K562 (cell line): ENCODE results near the gene C17orf78. TPM values are rescaled to one million over a fixed set of nuclear protein-coding genes. Genes with fewer than 3 reads are reported as not detected.

Experiments
- ATAC-seq: fragments of 200-7000 bp; cut with Tn5 transposase; 3 replicates; pipeline ENCODE4 v1.9.1; 2020; ENCODE audit warnings: moderate library complexity
- BruUV-seq: library from RNA; stranded (reverse); fragments of 400-500 nt; replicated peaks from 2 replicates; lab custom pipeline; 2021; lab: Mats Ljungman, UMichigan
- CTCF ChIA-PET: fragments of 300-600 bp; formaldehyde crosslinking; extraction: SDS; loops from one replicate; lab custom pipeline; 2021; ENCODE audit warnings: low intra/inter-chr PET ratio; lab: Yijun Ruan, JAX
- POLR2A ChIA-PET: fragments of 300-600, 350-650 bp; sonication (Branson Sonifier 250); formaldehyde crosslinking; extraction: SDS; loops from one replicate; lab custom pipeline; 2021; ENCODE audit warnings: antibody characterized with exemption, inconsistent platforms; lab: Yijun Ruan, JAX
- DNase-seq, 4 experiments: peaks; one replicate each; pipeline versions ENCODE4 v3.0.0 to v3.0.0-alpha.2; 2011 to 2018; ENCODE audit warnings: low spot score in 3 of 4, mixed read lengths in 3 of 4; ENCODE audit errors: extremely low read depth in 1 of 4
- FAIRE-seq: peaks from 2 replicates; lab custom pipeline; 2011; peaks lifted over from hg19 to GRCh38; lab: Jason Lieb, UNC
- H2AFZ ChIP-seq: 2 replicates; pipeline ENCODE4 v1.6.0; 2011; ENCODE audit warnings: low read depth, low read length, control low read depth, inconsistent platforms
- H3K27ac ChIP-seq: fragments of 200-600 bp; 3 replicates; pipeline ENCODE4 v1.8.0; 2011; ENCODE audit warnings: low read depth, mild to moderate bottlenecking, control low read depth, inconsistent platforms, low read length, moderate library complexity, mixed read lengths; ENCODE audit errors: extremely low read depth
- H3K27me3 ChIP-seq, 2 experiments: fragments of 300-600 bp in 1 of 2; 2 replicates in 1 of 2; 3 replicates in 1 of 2; pipeline versions ENCODE4 v1.6.0 to v1.8.0; 2011; ENCODE audit warnings: inconsistent platforms in 2 of 2, low read length in 2 of 2, mild to moderate bottlenecking in 1 of 2, mixed read lengths in 1 of 2, moderate library complexity in 1 of 2; ENCODE audit not compliant: control insufficient read depth in 2 of 2, insufficient read depth in 2 of 2
- H3K36me3 ChIP-seq: fragments of 300-600 bp; 3 replicates; pipeline ENCODE4 v1.8.0; 2011; ENCODE audit warnings: mild to moderate bottlenecking, low read length, inconsistent platforms; ENCODE audit not compliant: control insufficient read depth, insufficient read depth
- H3K4me1 ChIP-seq, 2 experiments: fragments of 200-600 bp in 1 of 2; replicated peaks in 1 of 2; 2 replicates in 1 of 2; 3 replicates in 1 of 2; pipeline versions ENCODE4 v1.5.1 to v1.8.0; 2011; ENCODE audit warnings: inconsistent platforms in 2 of 2, low read length in 2 of 2, mild to moderate bottlenecking in 1 of 2, mixed read lengths in 1 of 2, moderate library complexity in 1 of 2; ENCODE audit not compliant: control insufficient read depth in 2 of 2, insufficient read depth in 2 of 2
- H3K4me2 ChIP-seq: 2 replicates; pipeline ENCODE4 v1.6.1; 2011; ENCODE audit warnings: low read length, control low read depth, inconsistent platforms, mixed read lengths; ENCODE audit not compliant: insufficient read depth
- H3K4me3 ChIP-seq: fragments of 200-600 bp; sonication (generic), shearing (Covaris generic); 2 replicates; pipeline ENCODE4 v1.5.1; 2016; ENCODE audit warnings: control low read depth, inconsistent platforms
- H3K79me2 ChIP-seq: fragments of 200-600 bp; 3 replicates; pipeline ENCODE4 v1.8.0; 2011; ENCODE audit warnings: low read length, inconsistent platforms; ENCODE audit not compliant: control insufficient read depth, insufficient read depth
- H3K9ac ChIP-seq, 2 experiments: 2 replicates each; pipeline versions ENCODE4 v1.6.0 to v1.6.1; 2011; ENCODE audit warnings: low read depth in 2 of 2, low read length in 2 of 2, control low read depth in 1 of 2, inconsistent platforms in 1 of 2, mild to moderate bottlenecking in 1 of 2, mixed read lengths in 1 of 2; ENCODE audit not compliant: insufficient read depth in 1 of 2
- H3K9me1 ChIP-seq: one replicate; pipeline ENCODE4 v1.6.0; 2011; ENCODE audit warnings: inconsistent platforms, mild to moderate bottlenecking, low read length, moderate library complexity; ENCODE audit not compliant: control insufficient read depth, insufficient read depth
- H3K9me3 ChIP-seq: replicated peaks from 2 replicates; pipeline ENCODE4 v1.5.1; 2011; ENCODE audit warnings: low read depth, low read length, inconsistent platforms; ENCODE audit not compliant: control insufficient read depth, insufficient read depth
- H4K20me1 ChIP-seq: replicated peaks from 2 replicates; pipeline ENCODE4 v1.6.1; 2011; ENCODE audit warnings: low read length, inconsistent platforms, mixed read lengths; ENCODE audit not compliant: control insufficient read depth, insufficient read depth
- BACH1 ChIP-seq: fragments of 200-800 bp; sonication (Bioruptor generic); IDR thresholded peaks from 2 replicates; pipeline ENCODE4 v1.6.1; 2016; ENCODE audit warnings: missing genetic modification characterization, missing compliant biosample characterization
- EGR1 ChIP-seq: fragments of 450-650 bp; conservative IDR thresholded peaks from 2 replicates; pipeline ENCODE4 v1.6.1; 2017; ENCODE audit warnings: mild to moderate bottlenecking
- FOXA1 ChIP-seq: fragments of 450-650 bp; IDR thresholded peaks from 2 replicates; pipeline ENCODE4 v1.6.1; 2016; ENCODE audit warnings: mild to moderate bottlenecking, borderline replicate concordance
- KDM5B ChIP-seq: fragments of 200-600 bp; sonication (generic); IDR thresholded peaks from 2 replicates; pipeline ENCODE4 v1.6.1; 2012; ENCODE audit warnings: low read depth, mild to moderate bottlenecking, moderate library complexity, low read length, control low read depth, inconsistent platforms; ENCODE audit not compliant: insufficient replicate concordance
- PATZ1 ChIP-seq: fragments of 250-450 bp; sonication (Bioruptor Pico); IDR thresholded peaks from 2 replicates; pipeline ENCODE4 v1.5.0; 2020; ENCODE audit warnings: mild to moderate bottlenecking, borderline replicate concordance
- YBX1 ChIP-seq: fragments of 450-650 bp; IDR thresholded peaks from 2 replicates; pipeline ENCODE4 v1.7.1; 2016; ENCODE audit warnings: mild to moderate bottlenecking
- YY1 ChIP-seq, 3 experiments: IDR thresholded peaks; 2 replicates each; pipeline ENCODE4 v1.6.1; 2011; ENCODE audit warnings: low read length in 2 of 3, mild to moderate bottlenecking in 2 of 3, moderate library complexity in 2 of 3, borderline replicate concordance in 1 of 3, control low read depth in 1 of 3, low read depth in 1 of 3; ENCODE audit not compliant: insufficient read depth in 3 of 3, insufficient replicate concordance in 2 of 3, control insufficient read depth in 1 of 3, insufficient read length in 1 of 3; ENCODE audit errors: extremely low read depth in 1 of 3
- ZFX ChIP-seq: sonication (generic); formaldehyde crosslinking; IDR thresholded peaks from 2 replicates; pipeline ENCODE4 v1.8.0; 2022; ENCODE audit warnings: mild to moderate bottlenecking, missing genetic modification reagents, moderate library complexity
- ZNF280B ChIP-seq: fragments of 250-450 bp; sonication (Bioruptor Pico); IDR thresholded peaks from 2 replicates; pipeline ENCODE4 v1.5.1; 2021; ENCODE audit warnings: mild to moderate bottlenecking
- WGBS: fragments of 100-300 bp; shearing (Covaris generic); methylation state at CpG from one replicate; pipeline ENCODE4 v1.1.6; 2016; ENCODE audit warnings: low coverage, mixed read lengths; ENCODE audit not compliant: insufficient coverage; ENCODE audit errors: missing lambda C conversion rate; 5-methylcytosine and 5-hydroxymethylcytosine counted together
- in situ Hi-C: fragments of 300-500 bp; cut with MboI; formaldehyde crosslinking; loops from 4 replicates; pipeline ENCODE4 v1.15.0; 2018; ENCODE audit warnings: inconsistent platforms, mixed read lengths
- intact Hi-C: fragments of 100-400 bp; cut with micrococcal nuclease; formaldehyde crosslinking; loops from 2 replicates; pipeline ENCODE4 v1.14.2; 2022
- polyA plus RNA-seq, 8 experiments: library from polyadenylated mRNA; depleted of rRNA in 4 of 8; stranded (reverse) in 5 of 8; unstranded in 3 of 8; fragments of >200 nt; fragmentation: Nextera tagmentation in 2 of 8; fragmentation: Illumina TruSeq in 1 of 8; extraction: Ambion mirVana in 2 of 8; extraction: Trizol in 1 of 8; gene quantifications; 2 replicates each; pipeline versions ENCODE4 v1.2.1 to v1.2.3, GENCODE V29; 2011 to 2014; ENCODE audit warnings: inconsistent platforms in 1 of 8, missing spikeins in 1 of 8
- total RNA-seq, 7 experiments: library from RNA; depleted of rRNA in 6 of 7; stranded (reverse); fragments of >200 nt in 6 of 7; fragmentation: Illumina TruSeq in 2 of 7; extraction: Trizol in 2 of 7; gene quantifications; 2 replicates each; pipeline versions ENCODE4 v1.2.1 to v1.2.3, GENCODE V29; 2011 to 2021; ENCODE audit warnings: low replicate concordance in 1 of 7
- TF ChIP-seq, protein P1 (sequence below): fragments of 250-450 bp; sonication (Bioruptor Pico); IDR thresholded peaks from 2 replicates; pipeline ENCODE4 v1.8.0; 2022; ENCODE audit warnings: moderate library complexity, mild to moderate bottlenecking, inconsistent platforms

The C17orf78 gene
- total and polyA plus RNA-seq, 9 of the 15 experiments (the other 6 are each of a cell fraction or from before 2014, with no cell fraction given), result not detected

- TF ChIP-seq, protein P1, sequence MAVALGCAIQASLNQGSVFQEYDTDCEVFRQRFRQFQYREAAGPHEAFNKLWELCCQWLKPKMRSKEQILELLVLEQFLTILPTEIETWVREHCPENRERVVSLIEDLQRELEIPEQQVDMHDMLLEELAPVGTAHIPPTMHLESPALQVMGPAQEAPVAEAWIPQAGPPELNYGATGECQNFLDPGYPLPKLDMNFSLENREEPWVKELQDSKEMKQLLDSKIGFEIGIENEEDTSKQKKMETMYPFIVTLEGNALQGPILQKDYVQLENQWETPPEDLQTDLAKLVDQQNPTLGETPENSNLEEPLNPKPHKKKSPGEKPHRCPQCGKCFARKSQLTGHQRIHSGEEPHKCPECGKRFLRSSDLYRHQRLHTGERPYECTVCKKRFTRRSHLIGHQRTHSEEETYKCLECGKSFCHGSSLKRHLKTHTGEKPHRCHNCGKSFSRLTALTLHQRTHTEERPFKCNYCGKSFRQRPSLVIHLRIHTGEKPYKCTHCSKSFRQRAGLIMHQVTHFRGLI (CRISPR knock-in tag), result no peak
Observed at GRCh38 chr17:37405955-37406634, 30.3 kb downstream of the C17orf78 start (continued).

- H4K20me1 ChIP-seq, result no peaks in the 10 kb centered on the region
- intact Hi-C loops (loop anchor here (5.0 kb wide), 1 partner anchor 80 kb away; the partner anchor contains the start of gene DUSP14), in situ Hi-C loops (no loop called here)
- peak within 1 kb of the TSS; percentile 97 for H3K4me2 ChIP-seq
- ATAC-seq (peak; percentile 97), FAIRE-seq (no peak), DNase-seq (peak; percentile 88 to 97 (median 96))
- ChIA-PET POLR2A (interaction anchor here (0.5 to 1.3 kb wide), 8 partner anchors 14 to 814 kb away, joined by 3 to 5 read pairs (median 3); no protein-coding TSS in a partner anchor), CTCF (no interaction called here)
- H3K4me1 ChIP-seq, result peaks cover 15% of the 10 kb centered on the region in 2 experiments; a peak in 3 of 5 replicates
- no peaks in the 10 kb centered on the region for H3K9me1 ChIP-seq
- BruUV-seq, result no TSS peak
- H3K4me3 ChIP-seq, result peak within 1 kb of the TSS; percentile 84
- H3K36me3 ChIP-seq, result peaks cover 28% of the 10 kb centered on the region
- H3K9ac ChIP-seq, result peak within 1 kb of the TSS; percentile 98 to 99
- peak within 1 kb of the TSS; percentile 97 for H2AFZ ChIP-seq
- peaks cover 44% of the 10 kb centered on the region for H3K79me2 ChIP-seq
- H3K27me3 ChIP-seq, result no peaks in the 10 kb centered on the region
- WGBS, result under 1% methylated on average over 17 of the region's 98 CpGs
- H3K27ac ChIP-seq, result peak within 1 kb of the TSS; percentile 98
- no peaks in the 10 kb centered on the region for H3K9me3 ChIP-seq
- TF ChIP-seq FOXA1, result no peak
- peak; percentile 73 for TF ChIP-seq KDM5B
- peak in 2 of 3 experiments; percentile 80 to 88 for TF ChIP-seq YY1 (IDR thresholded peaks at IDR 0.05; ENCODE audit: borderline replicate concordance in 1 of 3, control insufficient read depth in 1 of 3, extremely low read depth in 1 of 3, insufficient read depth in 3 of 3, insufficient read length in 1 of 3, insufficient replicate concordance in 2 of 3, low read depth in 1 of 3, low read length in 2 of 3)
- 0 out of 2 replicates have a peak, but pooled peaks have one; percentile 28 for TF ChIP-seq EGR1
- no peak for TF ChIP-seq ZNF280B
- TF ChIP-seq YBX1, result no peak
- peak; percentile 38 for TF ChIP-seq BACH1 (tag)
- no peak for TF ChIP-seq PATZ1 (CRISPR knock-in tag)
- TF ChIP-seq ZFX (CRISPR knock-in tag), result peak; percentile 81
Observed at GRCh38 chr17:37406635-37407461, 31.1 kb downstream of the C17orf78 start, which contains the start of the genes ACACA and TADA2A. ACACA (minus strand) TSS chr17:37406836; CDS start chr17:37406299, 537 bp downstream. TADA2A (plus strand) TSS chr17:37406886; CDS start chr17:37411366, 4,480 bp downstream.
